Activated naive CD8-positive, alpha-beta T cell treated with anti-CD3 and anti-CD28 coated beads, Interleukin-2, amount 50 U/mL, for 16 hours (primary cell): Measurements from ENCODE around the gene NRBP1.
"Not testable (repeated sequence)": the region's sequence is repeated elsewhere in the genome, so short reads cannot be mapped to it uniquely, and the experiment has no call there.

Source experiments
- DNase-seq: peaks from one replicate; pipeline ENCODE4 v3.0.0-alpha.2; 2020; ENCODE audit warnings: low read depth, low spot score

NRBP1 gene

GRCh38 chr2:27421660-27422250 is 6.7 kb upstream of the NRBP1 start:
- DNase-seq = no peak

- no peak for DNase-seq
Observed at GRCh38 chr2:27422958-27423357, 5.5 kb upstream of the NRBP1 start.

- DNase-seq = not testable (repeated sequence)
Observed at GRCh38 chr2:27425039-27425438, 3.4 kb upstream of the NRBP1 start.

- DNase-seq = no peak
Observed at GRCh38 chr2:27427863-27428212, 593 bp upstream of the NRBP1 start.

GRCh38 chr2:27428978-27429541 is 629 bp downstream of the NRBP1 start:
- DNase-seq = no peak

- DNase-seq = no peak
Observed at GRCh38 chr2:27431395-27431794, 3.0 kb downstream of the NRBP1 start.

- no peak for DNase-seq
Observed at GRCh38 chr2:27435628-27436027, 7.2 kb downstream of the NRBP1 start.

GRCh38 chr2:27441226-27441926 is 12.9 kb downstream of the NRBP1 start:
- DNase-seq = no peak

GRCh38 chr2:27441958-27442919 is 13.8 kb downstream of the NRBP1 start, which contains the start of gene KRTCAP3:
KRTCAP3 (plus strand) TSS chr2:27442381; CDS start chr2:27442413, 32 bp downstream.
- no peak for DNase-seq

GRCh38 chr2:27442920-27443282 is 14.5 kb downstream of the NRBP1 start:
- no peak for DNase-seq

- no peak for DNase-seq
Observed at GRCh38 chr2:27445155-27445554, 16.7 kb downstream of the NRBP1 start.

- no peak for DNase-seq
Observed at GRCh38 chr2:27445615-27446014, 17.2 kb downstream of the NRBP1 start.

GRCh38 chr2:27446057-27446456 is 17.6 kb downstream of the NRBP1 start:
- DNase-seq = no peak

- no peak for DNase-seq
Observed at GRCh38 chr2:27448381-27448780, 19.9 kb downstream of the NRBP1 start.

GRCh38 chr2:27451095-27451494 is 22.7 kb downstream of the NRBP1 start:
- DNase-seq = no peak

GRCh38 chr2:27453968-27454367 is 25.5 kb downstream of the NRBP1 start:
- DNase-seq = no peak

GRCh38 chr2:27461118-27461517 is 32.7 kb downstream of the NRBP1 start:
- DNase-seq = no peak

- no peak for DNase-seq
Observed at GRCh38 chr2:27464443-27464842, 36.0 kb downstream of the NRBP1 start.

- no peak for DNase-seq
Observed at GRCh38 chr2:27471961-27472360, 43.5 kb downstream of the NRBP1 start.

GRCh38 chr2:27485496-27485895 is 57.1 kb downstream of the NRBP1 start:
- no peak for DNase-seq

- no peak for DNase-seq
Observed at GRCh38 chr2:27489118-27489497, 60.7 kb downstream of the NRBP1 start.
